ENCODE data around the gene RPL23. TPM values are rescaled to one million over a fixed set of nuclear protein-coding genes. Genes with fewer than 3 reads are reported as not detected.

The RPL23 gene
- total and polyA plus RNA-seq, 10 of the 15 experiments (the other 5 are each of a cell fraction or from before 2014, with no cell fraction given): 2,200 to 4,821 (median 3,043) TPM

- peak in 1 of 2 experiments; percentile 75; a peak in 2 of 4 replicates for TF ChIP-seq BHLHE40 (IDR thresholded peaks at IDR 0.05; ENCODE audit: borderline replicate concordance in 1 of 2, low read depth in 2 of 2, low read length in 1 of 2)
- TF ChIP-seq ZNF207 (IDR thresholded peaks at IDR 0.05; ENCODE audit: borderline replicate concordance): no peak
- no peak; the same call in 1 of the 2 replicates for TF ChIP-seq TCF3 (IDR thresholded peaks at IDR 0.05; ENCODE audit: borderline replicate concordance, insufficient read depth, low read depth, low read length)
- TF ChIP-seq ZNF217 (IDR thresholded peaks at IDR 0.05): no peak
- no peak for TF ChIP-seq FOXK2 (IDR thresholded peaks at IDR 0.05)
- peak; percentile 100 for TF ChIP-seq POLR2A (IDR thresholded peaks at IDR 0.05; ENCODE audit: low read depth, low read length)
- no peak; the same call in 1 of the 2 replicates for TF ChIP-seq PAX5 (IDR thresholded peaks at IDR 0.05; ENCODE audit: borderline replicate concordance, low read depth, low read length)
- TF ChIP-seq POLR2AphosphoS2 (IDR thresholded peaks at IDR 0.05; ENCODE audit: low read depth, low read length): peak; percentile 96
- no peak; the same call in 1 of the 2 replicates for TF ChIP-seq CHD1 (IDR thresholded peaks at IDR 0.05; ENCODE audit: low read depth, low read length)
- no peak for TF ChIP-seq NFYA (IDR thresholded peaks at IDR 0.05; ENCODE audit: borderline replicate concordance, low read depth, low read length)
- TF ChIP-seq E2F4 (IDR thresholded peaks at IDR 0.05; ENCODE audit: low read depth, low read length): no peak
- TF ChIP-seq EGR1 (IDR thresholded peaks at IDR 0.05; ENCODE audit: borderline replicate concordance in 1 of 2, low read depth in 2 of 2, low read length in 2 of 2): peak; percentile 43 to 96
- peak; percentile 39 for TF ChIP-seq SMAD1 (IDR thresholded peaks at IDR 0.05; ENCODE audit: low read depth, partially characterized antibody)
- TF ChIP-seq BCLAF1 (IDR thresholded peaks at IDR 0.05): no peak
- TF ChIP-seq RCOR1 (conservative IDR thresholded peaks at IDR 0.05; ENCODE audit: low read depth, low read length): no peak; the same call in 1 of the 2 replicates
- TF ChIP-seq SRF (IDR thresholded peaks at IDR 0.05; ENCODE audit: low read depth in 2 of 2, low read length in 2 of 2): no peak
- no peak for TF ChIP-seq IRF3 (IDR thresholded peaks at IDR 0.05)
- no peak for TF ChIP-seq IRF4 (IDR thresholded peaks at IDR 0.05; ENCODE audit: low read depth, low read length)
- no peak for TF ChIP-seq ETV6 (conservative IDR thresholded peaks at IDR 0.05 in 1 of 2, IDR thresholded peaks at IDR 0.05 in 1 of 2; ENCODE audit: borderline replicate concordance in 1 of 2, low read depth in 1 of 2)
- TF ChIP-seq RELB (IDR thresholded peaks at IDR 0.05; ENCODE audit: low read depth): no peak
- TF ChIP-seq SMC3 (IDR thresholded peaks at IDR 0.05; ENCODE audit: borderline replicate concordance, low read length): no peak; the same call in 1 of the 2 replicates
- no peak for TF ChIP-seq SUZ12 (IDR thresholded peaks at IDR 0.05; ENCODE audit: unreplicated experiment)
- no peak for TF ChIP-seq EP300 (IDR thresholded peaks at IDR 0.05; ENCODE audit: borderline replicate concordance in 1 of 2, control insufficient read depth in 1 of 2, low read depth in 2 of 2, low read length in 2 of 2)
Measured at GRCh38 chr17:38869526-38870258, 16.2 kb upstream of the RPL23 start, which contains the start of gene LASP1 (continued).

Data from GM12878 (cell line).